Natural killer cell (primary cell): ENCODE data around the gene CADM2. TPM values are rescaled to one million over a fixed set of nuclear protein-coding genes. Genes with fewer than 3 reads are reported as not detected.

ENCODE experiments used
- ATAC-seq, 3 donors: fragments of 150-1000 bp in 2 of 3; fragments of 200-7000 bp in 1 of 3; cut with Tn5 transposase; 1 replicate in 1 of 3; 2 replicates in 2 of 3; pipeline ENCODE4 v1.10.0; 2021; ENCODE audit warnings: mild to moderate bottlenecking in 2 of 3, moderate library complexity in 2 of 3
- DNase-seq, 2 donors: peaks; one replicate each; pipeline versions ENCODE4 v3.0.0 to v3.0.0-alpha.2; 2013 to 2021; ENCODE audit warnings: mixed read lengths in 1 of 2
- H3K27ac ChIP-seq: one replicate; pipeline ENCODE4 v1.5.1; 2013; ENCODE audit warnings: mild to moderate bottlenecking, low read length
- H3K27me3 ChIP-seq: one replicate; pipeline ENCODE4 v1.6.1; 2013; ENCODE audit warnings: low read length; ENCODE audit not compliant: control insufficient read depth, insufficient read depth
- H3K36me3 ChIP-seq: one replicate; pipeline ENCODE4 v1.6.1; 2013; ENCODE audit warnings: low read length; ENCODE audit not compliant: control insufficient read depth, insufficient read depth
- H3K4me1 ChIP-seq: one replicate; pipeline ENCODE4 v1.6.1; 2013; ENCODE audit warnings: low read length; ENCODE audit not compliant: control insufficient read depth, insufficient read depth
- H3K4me3 ChIP-seq: one replicate; pipeline ENCODE4 v1.5.1; 2013; ENCODE audit warnings: low read length
- H3K9me3 ChIP-seq: one replicate; pipeline ENCODE4 v1.6.1; 2013; ENCODE audit warnings: low read length; ENCODE audit not compliant: control insufficient read depth, insufficient read depth
- H3K27ac Mint-ChIP-seq, 2 donors: one replicate each; pipeline ENCODE4 v1.8.0; 2022; ENCODE audit warnings: mild to moderate bottlenecking in 2 of 2, mixed read lengths in 2 of 2, moderate library complexity in 1 of 2
- H3K27me3 Mint-ChIP-seq, 2 donors: one replicate each; pipeline ENCODE4 v1.8.0; 2022; ENCODE audit warnings: low read depth in 2 of 2, mixed read lengths in 2 of 2
- H3K36me3 Mint-ChIP-seq: one replicate; pipeline ENCODE4 v1.8.0; 2022; ENCODE audit warnings: mixed read lengths
- H3K4me1 Mint-ChIP-seq, 2 donors: one replicate each; pipeline ENCODE4 v1.8.0; 2022; ENCODE audit warnings: mixed read lengths in 2 of 2
- H3K4me3 Mint-ChIP-seq: one replicate; pipeline ENCODE4 v1.8.0; 2022; ENCODE audit warnings: mild to moderate bottlenecking, moderate library complexity, mixed read lengths
- H3K9me3 Mint-ChIP-seq, 2 donors: one replicate each; pipeline ENCODE4 v1.8.0; 2022; ENCODE audit warnings: mixed read lengths in 2 of 2
- CTCF ChIP-seq: fragments of 200-600 bp; IDR thresholded peaks from one replicate; pipeline ENCODE4 v1.8.0; 2022; ENCODE audit warnings: antibody characterized with exemption
- WGBS: methylation state at CpG from one replicate; pipeline ENCODE4 v1.1.7; 2013; ENCODE audit warnings: missing lambda C conversion rate; ENCODE audit not compliant: insufficient coverage; 5-methylcytosine and 5-hydroxymethylcytosine counted together
- intact Hi-C: fragments of 100-400 bp; cut with micrococcal nuclease; formaldehyde crosslinking; loops from one replicate; pipeline ENCODE4 v1.14.2; 2022
- total RNA-seq, 4 donors: library from RNA; stranded (reverse); fragments of 120-200 nt in 1 of 4; gene quantifications; one replicate each; pipeline versions ENCODE4 v1.2.3 to v1.2.4, GENCODE V29; 2013 to 2022

Gene CADM2
- total RNA-seq, 3 donors from 2014 or later (not counting 1 experiment from before 2014, with no cell fraction given) = 0.07 TPM; not detected in 2

- Histone ChIP-seq H3K9me3 (peaks cover 4% of the 10 kb centered on the region), H3K4me3 (no peak overlapping the region), H3K36me3 (no peaks in the 10 kb centered on the region), H3K27ac (no peak overlapping the region), H3K27me3 (no peaks in the 10 kb centered on the region), H3K4me1 (no peaks in the 10 kb centered on the region)
- TF ChIP-seq CTCF = no peak
- Mint-ChIP-seq H3K27ac (no peak overlapping the region), H3K4me1 (no peaks in the 10 kb centered on the region), H3K27me3 (no peaks in the 10 kb centered on the region), H3K4me3 (no peak overlapping the region), H3K9me3 (peaks cover 2 to 6% of the 10 kb centered on the region in 2 donors), H3K36me3 (no peaks in the 10 kb centered on the region)
- no peak for DNase-seq
- 68% methylated on average over 1 of the region's 2 CpGs for WGBS
- intact Hi-C loops = no loop called here
- ATAC-seq = no peak
Measured at GRCh38 chr3:85508659-85509058, 549.9 kb downstream of the CADM2 start.

GRCh38 chr3:85516146-85516545 lies 557.4 kb downstream of the CADM2 start:
- intact Hi-C loops = no loop called here
- H3K4me1 ChIP-seq = no peaks in the 10 kb centered on the region
- TF ChIP-seq CTCF = no peak
- no peaks in the 10 kb centered on the region for H3K9me3 ChIP-seq
- no peak overlapping the region for H3K27ac ChIP-seq
- H3K27me3 ChIP-seq = no peaks in the 10 kb centered on the region
- H3K36me3 ChIP-seq = no peaks in the 10 kb centered on the region
- Mint-ChIP-seq H3K4me3 (no peak overlapping the region), H3K27ac (no peak overlapping the region), H3K27me3 (no peaks in the 10 kb centered on the region), H3K4me1 (no peaks in the 10 kb centered on the region), H3K36me3 (no peaks in the 10 kb centered on the region), H3K9me3 (peaks cover 0 to 2% of the 10 kb centered on the region in 2 donors)
- ATAC-seq (no peak), DNase-seq (no peak)
- no peak overlapping the region for H3K4me3 ChIP-seq

- DNase-seq (no peak), ATAC-seq (no peak)
- Histone ChIP-seq H3K4me3 (no peak overlapping the region), H3K27ac (no peak overlapping the region), H3K36me3 (no peaks in the 10 kb centered on the region), H3K4me1 (no peaks in the 10 kb centered on the region), H3K27me3 (no peaks in the 10 kb centered on the region), H3K9me3 (no peaks in the 10 kb centered on the region)
- intact Hi-C loops = no loop called here
- no peaks in the 10 kb centered on the region for H3K27me3 Mint-ChIP-seq
- H3K4me1 Mint-ChIP-seq = no peaks in the 10 kb centered on the region
- H3K4me3 Mint-ChIP-seq = no peak overlapping the region
- no peak overlapping the region for H3K27ac Mint-ChIP-seq
- H3K9me3 Mint-ChIP-seq = peaks cover 5 to 16% of the 10 kb centered on the region in 2 donors
- no peaks in the 10 kb centered on the region for H3K36me3 Mint-ChIP-seq
- TF ChIP-seq CTCF = no peak
- WGBS = no CpG with 5 or more reads among the region's 1 CpG
Measured at GRCh38 chr3:85524104-85524503, 565.3 kb downstream of the CADM2 start.

- 64% methylated on average over 1 of the region's 1 CpG for WGBS
- TF ChIP-seq CTCF = no peak
Measured at GRCh38 chr3:85525264-85525663, 566.5 kb downstream of the CADM2 start.

More at GRCh38 chr3:85525264-85525663, 566.5 kb downstream of the CADM2 start:
- intact Hi-C loops = no loop called here
- H3K27me3 Mint-ChIP-seq = no peaks in the 10 kb centered on the region
- no peak overlapping the region for H3K4me3 Mint-ChIP-seq
- no peaks in the 10 kb centered on the region for H3K36me3 Mint-ChIP-seq
- ATAC-seq (no peak), DNase-seq (no peak)
- H3K4me3 ChIP-seq = no peak overlapping the region
- no peaks in the 10 kb centered on the region for H3K4me1 Mint-ChIP-seq
- H3K27ac Mint-ChIP-seq = no peak overlapping the region
- H3K36me3 ChIP-seq = no peaks in the 10 kb centered on the region
- no peak overlapping the region for H3K27ac ChIP-seq
- H3K27me3 ChIP-seq = no peaks in the 10 kb centered on the region
- peaks cover 5 to 22% of the 10 kb centered on the region in 2 donors for H3K9me3 Mint-ChIP-seq
- no peaks in the 10 kb centered on the region for H3K9me3 ChIP-seq
- H3K4me1 ChIP-seq = no peaks in the 10 kb centered on the region
